Measurements from ENCODE around the gene PSMD7. TPM values are rescaled to one million over a fixed set of nuclear protein-coding genes. Genes with fewer than 3 reads are reported as not detected.

The PSMD7 gene
- total and polyA plus RNA-seq, 2 of the 4 experiments (the other 2 are of a cell fraction): 80.8 to 98.3 TPM

GRCh38 chr16:74264811-74265210, 31.8 kb upstream of the PSMD7 start:
- Histone ChIP-seq H3K56ac (ENCODE audit: extremely low read depth, insufficient read depth, low read length) (no peak overlapping the region), H3K14ac (replicated peaks; ENCODE audit: low read depth, low read length) (no peak overlapping the region), H3K4ac (ENCODE audit: low read depth, low read length) (no peak overlapping the region), H2BK20ac (ENCODE audit: low read depth, low read length) (no peak overlapping the region), H2BK120ac (ENCODE audit: low read depth, low read length) (no peak overlapping the region), H4K91ac (ENCODE audit: insufficient read depth, low read depth, low read length) (no peak overlapping the region), H2AFZ (replicated peaks; ENCODE audit: low read length, poor library complexity) (no peak overlapping the region), H3K9me3 (ENCODE audit: control insufficient read depth, insufficient read depth, low read length) (no peaks in the 10 kb centered on the region), H2BK15ac (ENCODE audit: low read depth, low read length) (no peak overlapping the region), H3K27me3 (ENCODE audit: control insufficient read depth, insufficient read depth, low read length) (no peaks in the 10 kb centered on the region; the same call in 1 of the 2 replicates), H3K27ac (ENCODE audit: insufficient read depth, low read length) (no peak overlapping the region), H3K9me1 (ENCODE audit: insufficient read depth, low read length) (no peaks in the 10 kb centered on the region), H3K79me1 (ENCODE audit: low read depth in 1 of 2, low read length in 2 of 2) (no peaks in the 10 kb centered on the region), H2AK5ac (ENCODE audit: low read depth, low read length) (no peak overlapping the region), H3K36me3 (ENCODE audit: control insufficient read depth, insufficient read depth, low read length) (no peaks in the 10 kb centered on the region), H3K4me3 (ENCODE audit: insufficient read depth, low read depth, low read length) (no peak overlapping the region), H3K4me1 (ENCODE audit: control insufficient read depth, insufficient read depth, low read length) (no peaks in the 10 kb centered on the region), H4K8ac (ENCODE audit: low read depth in 2 of 2, low read length in 2 of 2) (no peak overlapping the region), H4K5ac (ENCODE audit: low read depth, low read length) (no peak overlapping the region), H3K23ac (ENCODE audit: low read depth, low read length) (no peak overlapping the region), H2BK5ac (ENCODE audit: low read depth, low read length, poor library complexity, severe bottlenecking) (no peak overlapping the region), H2AK9ac (replicated peaks; ENCODE audit: low read depth, low read length, poor library complexity) (no peak overlapping the region), H3K9ac (ENCODE audit: low read depth, low read length) (no peak overlapping the region), H3K18ac (ENCODE audit: low read depth, low read length) (no peak overlapping the region), H4K20me1 (ENCODE audit: insufficient read depth, low read length) (no peaks in the 10 kb centered on the region), H3K4me2 (ENCODE audit: low read depth, low read length) (no peak overlapping the region)
- dilution Hi-C loops (cut with HindIII; ENCODE audit: low sequenced_read_pairs, unreplicated experiment): no loop called here
- no TSS peak for BruUV-seq (replicated peaks)
- intact Hi-C loops (cut with micrococcal nuclease): no loop called here
- DNase-seq (no peak), ATAC-seq (ENCODE audit: low read depth) (no peak)
- TF ChIP-seq MXI1 (IDR thresholded peaks at IDR 0.05; ENCODE audit: borderline replicate concordance, low read depth, low read length): no peak
- TF ChIP-seq CEBPB (IDR thresholded peaks at IDR 0.05; ENCODE audit: low read depth, low read length): no peak
- TF ChIP-seq CHD1 (IDR thresholded peaks at IDR 0.05; ENCODE audit: low read depth, low read length): no peak
- no peak for TF ChIP-seq FOS (IDR thresholded peaks at IDR 0.05; ENCODE audit: low read depth, low read length)
- no peak for TF ChIP-seq USF2 (IDR thresholded peaks at IDR 0.05; ENCODE audit: low read depth, low read length)
- TF ChIP-seq RCOR1 (IDR thresholded peaks at IDR 0.05; ENCODE audit: insufficient replicate concordance, low read length): no peak
- TF ChIP-seq POLR2A (IDR thresholded peaks at IDR 0.05; ENCODE audit: low read depth, low read length): no peak
- TF ChIP-seq RAD21 (IDR thresholded peaks at IDR 0.05; ENCODE audit: low read length): no peak
- no peak for TF ChIP-seq SMC3 (IDR thresholded peaks at IDR 0.05; ENCODE audit: low read depth, low read length)
- TF ChIP-seq, protein P1, sequence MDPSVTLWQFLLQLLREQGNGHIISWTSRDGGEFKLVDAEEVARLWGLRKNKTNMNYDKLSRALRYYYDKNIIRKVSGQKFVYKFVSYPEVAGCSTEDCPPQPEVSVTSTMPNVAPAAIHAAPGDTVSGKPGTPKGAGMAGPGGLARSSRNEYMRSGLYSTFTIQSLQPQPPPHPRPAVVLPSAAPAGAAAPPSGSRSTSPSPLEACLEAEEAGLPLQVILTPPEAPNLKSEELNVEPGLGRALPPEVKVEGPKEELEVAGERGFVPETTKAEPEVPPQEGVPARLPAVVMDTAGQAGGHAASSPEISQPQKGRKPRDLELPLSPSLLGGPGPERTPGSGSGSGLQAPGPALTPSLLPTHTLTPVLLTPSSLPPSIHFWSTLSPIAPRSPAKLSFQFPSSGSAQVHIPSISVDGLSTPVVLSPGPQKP (IDR thresholded peaks at IDR 0.05; ENCODE audit: borderline replicate concordance, low read depth, low read length): no peak
- TF ChIP-seq MAFK (IDR thresholded peaks at IDR 0.05; ENCODE audit: low read depth, low read length): no peak
- in situ Hi-C loops (cut with MboI; ENCODE audit: low sequenced_read_pairs): no loop called here
- ChIA-PET CTCF (interaction anchor here (1.1 kb wide), 1 partner anchor 10 kb away, joined by 5 read pairs; no protein-coding TSS in a partner anchor), POLR2A (ENCODE audit: unreplicated experiment) (no interaction called here)
- no CpG with 5 or more reads among the region's 3 CpGs for WGBS, 2 experiments (ENCODE audit: extremely low coverage in 2 of 2, insufficient read length in 1 of 2)
